ENCODE data around the gene CKB.

CKB gene

GRCh38 chr14:103485504-103485903 is 37.1 kb downstream of the CKB start:
- DNase-seq (ENCODE audit: low spot score), result no peak

- no peak for DNase-seq (ENCODE audit: low spot score)
Measured at GRCh38 chr14:103483600-103483999, 39.0 kb downstream of the CKB start.

GRCh38 chr14:103480595-103480994 is 42.0 kb downstream of the CKB start:
- no peak for DNase-seq (ENCODE audit: low spot score)

- DNase-seq (ENCODE audit: low spot score), result no peak
Measured at GRCh38 chr14:103476631-103477030, 46.0 kb downstream of the CKB start.

- no peak for DNase-seq (ENCODE audit: low spot score)
Measured at GRCh38 chr14:103476065-103476464, 46.6 kb downstream of the CKB start.

- DNase-seq (ENCODE audit: low spot score), result no peak
Measured at GRCh38 chr14:103474893-103475292, 47.7 kb downstream of the CKB start.

- no peak for DNase-seq (ENCODE audit: low spot score)
Measured at GRCh38 chr14:103472939-103473338, 49.7 kb downstream of the CKB start.

All from hepatic stellate cell (primary cell).